HG03139 (cell line): ENCODE data around the gene EGFL8.
A peak's percentile ranks its signal among the peaks of the same experiment; 100 is the strongest.

ENCODE experiments used
- ATAC-seq: cut with Tn5 transposase; IDR thresholded peaks from one replicate; pipeline ENCODE4 v1.9.1; 2021; ENCODE audit not compliant: unreplicated experiment

The EGFL8 gene

GRCh38 chr6:32167154-32167760, 2.9 kb downstream of the EGFL8 start:
- no peak for ATAC-seq

- ATAC-seq, result no peak
Observed at GRCh38 chr6:32167761-32168262, 3.4 kb downstream of the EGFL8 start.

GRCh38 chr6:32168350-32168749, 4.0 kb downstream of the EGFL8 start:
- ATAC-seq, result no peak

GRCh38 chr6:32168807-32169591, 4.6 kb downstream of the EGFL8 start:
- no peak for ATAC-seq

GRCh38 chr6:32170294-32170693, 5.9 kb downstream of the EGFL8 start:
- ATAC-seq, result no peak

GRCh38 chr6:32171234-32171633, 6.8 kb downstream of the EGFL8 start:
- no peak for ATAC-seq

GRCh38 chr6:32173051-32173727, 8.8 kb downstream of the EGFL8 start:
- ATAC-seq, result no peak

GRCh38 chr6:32174416-32174815, 10.0 kb downstream of the EGFL8 start:
- ATAC-seq, result no peak

GRCh38 chr6:32175322-32175710, 10.9 kb downstream of the EGFL8 start:
- no peak for ATAC-seq

- peak; percentile 39 for ATAC-seq
Observed at GRCh38 chr6:32175711-32176475, 11.5 kb downstream of the EGFL8 start, which contains the start of gene AGPAT1. Gene AGPAT1 (minus strand): TSS chr6:32176084. CDS start chr6:32171496, 4,588 bp downstream.

- no peak for ATAC-seq
Observed at GRCh38 chr6:32176476-32177182, 12.2 kb downstream of the EGFL8 start.

GRCh38 chr6:32177183-32177787, 12.9 kb downstream of the EGFL8 start:
- no peak for ATAC-seq

- peak; percentile 63 for ATAC-seq
Observed at GRCh38 chr6:32177788-32178546, 13.6 kb downstream of the EGFL8 start, which contains the start of gene RNF5. Gene RNF5 (plus strand): TSS chr6:32178405. CDS start chr6:32178512, 107 bp downstream.

GRCh38 chr6:32178547-32179440, 14.4 kb downstream of the EGFL8 start:
- ATAC-seq, result no peak

GRCh38 chr6:32179766-32180405, 15.5 kb downstream of the EGFL8 start:
- no peak for ATAC-seq

GRCh38 chr6:32181148-32181702, 16.8 kb downstream of the EGFL8 start:
- ATAC-seq, result no peak

- no peak for ATAC-seq
Observed at GRCh38 chr6:32181915-32182529, 17.6 kb downstream of the EGFL8 start.
